ENCODE measurements around the gene GALNTL6.

GALNTL6 gene

DNA sequence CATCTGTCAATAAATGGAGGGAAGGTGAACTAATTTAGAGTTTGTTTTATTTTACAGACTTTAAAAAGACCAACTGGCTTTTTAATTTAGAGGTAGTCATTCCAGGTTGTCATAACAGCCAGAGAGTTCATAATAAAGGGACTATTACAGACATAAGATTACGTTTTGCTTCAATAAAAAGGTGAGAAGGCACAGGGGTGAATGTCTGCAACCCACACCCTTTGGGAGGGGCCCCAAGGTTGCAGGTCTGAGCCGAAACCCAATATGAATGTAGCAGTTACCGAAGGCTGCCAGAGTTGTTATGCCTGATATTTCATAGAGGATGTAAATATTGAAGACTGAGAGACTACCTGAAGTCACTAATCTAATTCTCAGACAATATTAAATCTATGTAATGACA is 1025.7 kb downstream of the GALNTL6 start:
- intact Hi-C loops (cut with micrococcal nuclease) = loop anchor here (10.0 kb wide), 1 partner anchor 634 kb away; no protein-coding TSS in a partner anchor
- no peak overlapping the region for H3K27ac Mint-ChIP-seq
- no peaks in the 10 kb centered on the region for H3K36me3 Mint-ChIP-seq (ENCODE audit: low read depth)
- peaks cover 6% of the 10 kb centered on the region for H3K4me1 Mint-ChIP-seq (ENCODE audit: low read depth)
- no peaks in the 10 kb centered on the region for H3K27me3 Mint-ChIP-seq
- H3K4me3 Mint-ChIP-seq = no peak overlapping the region
- H3K9me3 Mint-ChIP-seq = no peaks in the 10 kb centered on the region

DNA sequence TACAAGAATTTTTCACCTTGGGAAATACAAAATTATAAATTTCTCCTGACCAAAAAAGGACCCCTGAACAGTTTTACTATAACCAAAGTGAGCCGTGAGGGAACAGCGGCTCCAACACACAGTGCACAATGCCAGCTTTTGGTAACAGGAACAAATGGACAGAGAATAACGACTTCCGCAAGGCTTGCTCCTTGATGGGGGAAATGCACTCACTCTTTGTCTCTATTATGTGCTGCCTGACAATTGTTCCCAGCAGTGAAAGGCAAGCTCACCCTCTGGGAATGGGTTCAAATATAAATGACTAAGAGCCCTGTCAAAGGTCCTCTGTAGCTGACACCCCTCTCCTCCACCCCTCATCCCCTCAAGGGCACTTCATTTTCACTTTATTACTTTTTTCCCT is 1029.6 kb downstream of the GALNTL6 start:
- intact Hi-C loops (cut with micrococcal nuclease) = no loop called here
- Mint-ChIP-seq H3K27ac (no peak overlapping the region), H3K9me3 (no peaks in the 10 kb centered on the region), H3K27me3 (no peaks in the 10 kb centered on the region), H3K36me3 (ENCODE audit: low read depth) (no peaks in the 10 kb centered on the region), H3K4me1 (ENCODE audit: low read depth) (peaks cover 6% of the 10 kb centered on the region), H3K4me3 (no peak overlapping the region)

DNA sequence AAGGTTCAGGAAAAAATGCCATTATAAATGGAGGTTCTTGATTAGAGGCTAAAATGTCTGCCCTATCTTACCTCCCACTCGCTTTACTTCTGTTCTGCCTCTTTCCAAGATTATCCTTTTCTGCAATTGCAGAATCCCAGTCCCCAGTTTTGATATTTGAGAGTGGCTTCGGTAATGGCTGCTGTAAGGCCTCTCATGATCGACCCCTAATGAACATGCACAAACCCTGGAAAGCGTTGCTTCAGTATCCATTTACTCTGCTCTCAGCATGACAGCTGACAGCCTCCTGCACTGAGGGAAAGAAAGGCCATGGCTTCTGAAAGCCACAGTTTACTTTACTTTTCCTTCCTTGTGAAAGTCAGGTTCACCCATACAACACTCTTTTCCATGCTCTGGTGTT is 1030.0 kb downstream of the GALNTL6 start:
- H3K27ac Mint-ChIP-seq = no peak overlapping the region
- intact Hi-C loops (cut with micrococcal nuclease) = no loop called here
- peaks cover 6% of the 10 kb centered on the region for H3K4me1 Mint-ChIP-seq (ENCODE audit: low read depth)
- no peak overlapping the region for H3K4me3 Mint-ChIP-seq
- no peaks in the 10 kb centered on the region for H3K36me3 Mint-ChIP-seq (ENCODE audit: low read depth)
- no peaks in the 10 kb centered on the region for H3K9me3 Mint-ChIP-seq
- no peaks in the 10 kb centered on the region for H3K27me3 Mint-ChIP-seq

DNA sequence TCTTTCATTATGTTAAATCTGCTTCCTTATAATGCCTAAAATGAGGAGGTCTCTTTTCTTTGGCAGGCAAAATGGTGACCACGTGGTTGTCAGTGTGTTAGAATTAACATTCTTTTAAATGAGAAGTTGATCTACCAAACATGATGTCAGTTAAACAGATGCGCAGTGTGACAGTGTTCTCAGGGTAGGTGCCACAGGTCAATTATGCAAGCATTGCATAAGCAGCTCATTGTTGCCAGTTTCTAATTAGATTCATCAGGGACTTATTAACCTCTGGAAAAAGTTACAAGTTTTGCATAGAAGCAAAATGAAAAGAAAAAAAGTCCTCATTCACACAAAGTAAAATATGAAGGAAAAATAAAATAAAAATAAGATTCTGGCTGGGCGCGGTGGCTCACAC is 1031.4 kb downstream of the GALNTL6 start:
- Mint-ChIP-seq H3K9me3 (no peaks in the 10 kb centered on the region), H3K27ac (no peak overlapping the region), H3K4me1 (ENCODE audit: low read depth) (peaks cover 6% of the 10 kb centered on the region), H3K27me3 (no peaks in the 10 kb centered on the region), H3K4me3 (no peak overlapping the region), H3K36me3 (ENCODE audit: low read depth) (no peaks in the 10 kb centered on the region)
- intact Hi-C loops (cut with micrococcal nuclease) = no loop called here

DNA sequence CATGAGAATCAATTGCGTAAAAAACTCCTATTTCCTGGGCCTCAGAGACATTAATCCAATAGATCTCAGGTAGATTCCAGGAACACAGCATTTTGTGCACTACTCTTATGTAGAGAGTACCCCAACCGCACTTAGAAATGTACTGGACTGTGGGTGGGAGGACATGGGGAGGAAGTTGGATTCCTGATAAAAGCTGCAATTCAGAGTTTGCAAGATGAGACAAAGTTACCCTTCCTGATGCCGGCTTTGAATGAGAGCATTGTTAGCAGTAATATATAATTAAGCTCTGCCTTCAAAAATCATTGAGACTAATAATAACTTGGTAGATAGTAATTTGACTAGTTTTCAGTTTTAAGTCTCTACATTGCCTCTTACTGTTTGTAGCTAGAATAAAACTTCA is 1032.1 kb downstream of the GALNTL6 start:
- intact Hi-C loops (cut with micrococcal nuclease) = no loop called here
- Mint-ChIP-seq H3K9me3 (no peaks in the 10 kb centered on the region), H3K27ac (no peak overlapping the region), H3K27me3 (no peaks in the 10 kb centered on the region), H3K4me1 (ENCODE audit: low read depth) (peaks cover 3% of the 10 kb centered on the region), H3K4me3 (no peak overlapping the region), H3K36me3 (ENCODE audit: low read depth) (no peaks in the 10 kb centered on the region)

DNA sequence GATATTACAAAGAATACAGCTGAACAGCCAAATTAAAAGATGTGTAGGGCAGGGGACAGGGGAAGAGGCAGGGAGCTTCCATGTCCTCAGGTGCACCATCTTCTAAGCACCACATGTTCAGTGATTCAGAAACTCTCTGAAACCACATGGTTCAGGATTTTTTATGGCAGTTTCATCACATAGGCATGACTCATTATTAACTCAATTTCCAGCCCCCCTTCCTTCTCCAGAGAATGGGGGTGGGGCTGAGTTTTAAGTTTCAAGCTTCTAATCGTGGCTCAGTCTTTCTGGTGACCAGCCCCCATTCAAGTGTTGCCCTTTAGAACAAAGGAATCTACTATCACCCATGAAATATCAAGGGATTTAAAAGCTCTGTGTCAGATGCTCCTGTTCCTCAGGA is 1037.6 kb downstream of the GALNTL6 start:
- H3K9me3 Mint-ChIP-seq = peaks cover 9% of the 10 kb centered on the region
- no peak overlapping the region for H3K27ac Mint-ChIP-seq
- intact Hi-C loops (cut with micrococcal nuclease) = no loop called here
- no peaks in the 10 kb centered on the region for H3K27me3 Mint-ChIP-seq
- H3K36me3 Mint-ChIP-seq (ENCODE audit: low read depth) = no peaks in the 10 kb centered on the region
- H3K4me3 Mint-ChIP-seq = no peak overlapping the region
- H3K4me1 Mint-ChIP-seq (ENCODE audit: low read depth) = no peaks in the 10 kb centered on the region

DNA sequence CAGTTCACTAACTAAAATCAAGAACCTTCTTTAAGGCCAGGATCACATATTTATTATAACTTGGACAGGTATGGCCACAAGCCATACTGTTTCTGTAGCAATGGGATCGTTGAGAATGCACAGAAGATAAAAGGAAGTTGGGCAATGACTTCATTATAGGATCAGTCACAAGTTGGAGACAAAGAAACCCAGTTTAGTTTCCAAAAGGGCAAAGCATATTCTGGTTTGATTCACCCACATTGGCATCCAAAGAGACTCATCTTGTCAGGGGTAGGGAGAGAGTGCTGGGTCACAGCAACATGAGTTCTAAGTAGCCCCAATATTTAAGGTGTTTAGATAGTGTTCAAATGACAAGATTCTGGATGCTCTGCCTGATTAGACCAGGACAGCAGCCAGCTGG is 1038.3 kb downstream of the GALNTL6 start:
- H3K4me1 Mint-ChIP-seq (ENCODE audit: low read depth) = no peaks in the 10 kb centered on the region

DNA sequence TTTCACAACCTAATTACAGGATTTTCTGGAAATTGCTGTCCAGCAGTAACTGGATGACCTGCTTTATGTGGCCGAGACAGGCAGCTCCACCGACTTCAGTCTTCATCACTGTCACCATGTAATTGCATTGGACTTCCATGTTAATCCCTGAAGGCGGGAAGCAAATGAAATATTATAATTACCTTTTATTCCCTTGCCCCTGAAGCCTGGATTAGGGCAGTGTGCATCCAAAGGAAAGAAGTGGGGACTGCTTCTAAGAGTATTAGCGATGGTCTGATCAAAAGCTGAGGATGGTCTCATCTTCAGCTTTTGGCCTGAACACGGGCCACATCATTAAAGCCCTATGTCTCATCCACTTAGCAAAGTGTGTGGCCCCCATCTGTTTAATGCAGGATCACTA is 1043.8 kb downstream of the GALNTL6 start:
- H3K27ac Mint-ChIP-seq = no peak overlapping the region
- no peaks in the 10 kb centered on the region for H3K36me3 Mint-ChIP-seq (ENCODE audit: low read depth)
- no peaks in the 10 kb centered on the region for H3K27me3 Mint-ChIP-seq
- H3K9me3 Mint-ChIP-seq = peaks cover 11% of the 10 kb centered on the region
- no peaks in the 10 kb centered on the region for H3K4me1 Mint-ChIP-seq (ENCODE audit: low read depth)
- intact Hi-C loops (cut with micrococcal nuclease) = no loop called here
- no peak overlapping the region for H3K4me3 Mint-ChIP-seq

More for the DNA sequence above, 1038.3 kb downstream of the GALNTL6 start:
- Mint-ChIP-seq H3K4me3 (no peak overlapping the region), H3K9me3 (peaks cover 9% of the 10 kb centered on the region), H3K36me3 (ENCODE audit: low read depth) (no peaks in the 10 kb centered on the region), H3K27ac (no peak overlapping the region), H3K27me3 (no peaks in the 10 kb centered on the region)
- intact Hi-C loops (cut with micrococcal nuclease) = no loop called here

DNA sequence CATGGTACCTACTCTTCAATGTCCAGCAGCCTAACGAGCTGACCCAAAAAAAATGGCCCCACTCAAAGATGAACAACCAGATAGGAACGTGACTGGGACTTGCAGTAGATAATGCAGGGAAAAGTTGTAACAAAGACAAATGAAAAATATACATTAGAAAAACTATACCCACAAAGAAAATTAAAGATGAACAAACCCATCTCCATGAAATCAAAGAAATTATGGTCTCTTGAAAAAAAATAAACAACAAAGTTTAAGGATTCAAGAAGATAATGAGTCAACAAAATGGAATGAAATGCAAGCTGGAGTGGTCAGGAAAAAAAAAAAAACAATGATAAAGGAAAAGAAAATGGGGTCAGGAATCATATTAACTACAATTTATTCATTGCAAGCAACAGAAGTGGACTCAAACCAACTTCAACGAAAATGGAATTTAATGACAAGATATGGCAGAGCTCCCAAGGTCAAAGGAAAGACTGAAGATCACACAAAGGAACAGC is 1045.6 kb downstream of the GALNTL6 start:
- Mint-ChIP-seq H3K4me3 (no peak overlapping the region), H3K9me3 (peaks cover 20% of the 10 kb centered on the region), H3K4me1 (ENCODE audit: low read depth) (no peaks in the 10 kb centered on the region), H3K36me3 (ENCODE audit: low read depth) (no peaks in the 10 kb centered on the region), H3K27ac (no peak overlapping the region), H3K27me3 (no peaks in the 10 kb centered on the region)
- intact Hi-C loops (cut with micrococcal nuclease) = no loop called here

DNA sequence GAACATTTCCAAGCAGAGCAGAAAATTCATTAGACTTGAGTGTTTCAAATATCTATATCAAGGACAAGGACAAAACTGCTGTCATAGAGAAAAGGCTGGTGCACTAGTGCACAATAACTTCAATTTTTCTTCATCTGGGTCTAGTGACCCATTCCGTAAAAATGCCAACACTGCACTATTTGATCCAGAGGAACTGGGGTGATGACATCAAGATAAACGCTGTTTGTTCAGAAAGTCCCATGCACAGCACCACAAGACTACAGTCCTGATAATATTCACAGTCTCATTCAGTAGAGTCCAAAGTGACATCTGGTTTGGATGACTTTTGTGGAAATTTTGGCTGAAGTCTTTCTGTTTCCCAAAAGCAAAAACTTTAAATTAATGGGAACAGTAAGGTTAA is 1051.9 kb downstream of the GALNTL6 start:
- Mint-ChIP-seq H3K4me3 (no peak overlapping the region), H3K27ac (no peak overlapping the region), H3K4me1 (ENCODE audit: low read depth) (no peaks in the 10 kb centered on the region), H3K36me3 (ENCODE audit: low read depth) (no peaks in the 10 kb centered on the region), H3K9me3 (peaks cover 26% of the 10 kb centered on the region), H3K27me3 (no peaks in the 10 kb centered on the region)
- intact Hi-C loops (cut with micrococcal nuclease) = no loop called here

DNA sequence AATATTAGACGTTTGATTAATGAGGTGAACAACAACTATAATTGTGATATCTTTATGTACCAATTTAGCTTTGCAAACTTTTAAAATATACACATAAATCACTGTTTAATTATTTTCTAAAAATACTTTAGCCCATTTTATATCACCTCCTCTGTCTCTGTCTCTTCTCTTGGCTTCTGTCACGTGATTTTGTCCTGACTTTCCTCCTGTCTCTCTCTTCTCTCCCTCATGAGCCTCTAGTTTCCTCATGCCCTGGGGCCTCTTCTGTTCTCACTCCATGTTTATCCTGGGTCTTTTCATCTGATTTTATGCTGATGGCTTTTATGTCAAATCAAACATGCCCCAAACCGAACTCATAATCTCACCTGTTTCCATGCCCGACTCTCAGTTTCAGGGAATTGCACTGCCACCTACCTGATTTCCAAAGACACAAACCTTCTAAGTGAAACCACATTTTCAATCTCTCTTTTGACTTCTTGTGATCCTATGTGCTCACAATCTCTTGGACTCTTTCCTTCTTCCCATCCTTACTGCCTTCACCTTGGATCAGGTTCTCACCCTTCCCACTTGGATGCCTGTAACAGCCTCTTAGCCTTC is 1052.4 kb downstream of the GALNTL6 start:
- Mint-ChIP-seq H3K4me1 (ENCODE audit: low read depth) (no peaks in the 10 kb centered on the region), H3K4me3 (no peak overlapping the region), H3K27me3 (no peaks in the 10 kb centered on the region), H3K9me3 (peaks cover 26% of the 10 kb centered on the region), H3K27ac (no peak overlapping the region), H3K36me3 (ENCODE audit: low read depth) (no peaks in the 10 kb centered on the region)
- intact Hi-C loops (cut with micrococcal nuclease) = no loop called here

DNA sequence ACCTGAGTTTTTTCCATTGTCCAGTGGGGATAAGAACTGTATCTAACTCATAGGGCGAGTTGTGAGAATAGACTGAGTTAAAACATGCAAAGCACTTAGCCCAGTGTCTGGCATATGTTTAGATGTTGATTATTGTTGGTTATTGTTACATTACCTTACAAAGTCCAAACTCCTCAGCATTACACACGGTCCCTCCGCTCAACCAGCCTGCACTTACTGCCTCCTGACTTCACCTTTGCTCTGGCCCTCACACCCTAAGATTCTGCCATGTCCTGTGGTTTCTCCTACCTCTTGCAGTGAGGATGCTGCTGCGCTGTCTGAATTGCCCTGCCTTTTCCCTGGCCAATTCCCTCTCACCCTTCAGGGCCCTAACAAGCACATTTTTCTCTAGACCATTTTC is 1053.2 kb downstream of the GALNTL6 start:
- intact Hi-C loops (cut with micrococcal nuclease) = no loop called here
- no peaks in the 10 kb centered on the region for H3K36me3 Mint-ChIP-seq (ENCODE audit: low read depth)
- no peaks in the 10 kb centered on the region for H3K27me3 Mint-ChIP-seq
- H3K27ac Mint-ChIP-seq = no peak overlapping the region
- H3K4me1 Mint-ChIP-seq (ENCODE audit: low read depth) = no peaks in the 10 kb centered on the region
- H3K4me3 Mint-ChIP-seq = no peak overlapping the region
- H3K9me3 Mint-ChIP-seq = peaks cover 26% of the 10 kb centered on the region

DNA sequence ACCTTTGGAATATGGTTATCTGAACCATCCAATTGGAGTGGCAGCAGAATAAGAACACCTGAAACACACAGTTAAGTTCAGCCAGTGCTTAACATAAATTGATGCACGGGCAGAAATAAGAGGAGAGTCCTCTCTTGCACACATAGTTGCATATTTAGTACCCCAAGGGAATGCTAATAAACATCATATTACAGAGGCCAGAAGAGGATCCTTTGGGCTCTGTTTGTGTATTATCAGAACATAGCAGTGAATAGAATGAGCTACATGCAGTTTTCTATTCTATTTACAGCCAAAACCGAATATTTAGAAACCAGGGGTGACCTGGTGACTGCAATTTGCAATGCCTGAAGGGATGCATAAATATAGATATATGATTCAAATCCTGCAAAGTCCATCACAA is 1054.6 kb downstream of the GALNTL6 start:
- Mint-ChIP-seq H3K4me3 (no peak overlapping the region), H3K27me3 (peaks cover 1% of the 10 kb centered on the region), H3K9me3 (peaks cover 14% of the 10 kb centered on the region), H3K36me3 (ENCODE audit: low read depth) (no peaks in the 10 kb centered on the region), H3K27ac (no peak overlapping the region), H3K4me1 (ENCODE audit: low read depth) (no peaks in the 10 kb centered on the region)
- intact Hi-C loops (cut with micrococcal nuclease) = no loop called here

DNA sequence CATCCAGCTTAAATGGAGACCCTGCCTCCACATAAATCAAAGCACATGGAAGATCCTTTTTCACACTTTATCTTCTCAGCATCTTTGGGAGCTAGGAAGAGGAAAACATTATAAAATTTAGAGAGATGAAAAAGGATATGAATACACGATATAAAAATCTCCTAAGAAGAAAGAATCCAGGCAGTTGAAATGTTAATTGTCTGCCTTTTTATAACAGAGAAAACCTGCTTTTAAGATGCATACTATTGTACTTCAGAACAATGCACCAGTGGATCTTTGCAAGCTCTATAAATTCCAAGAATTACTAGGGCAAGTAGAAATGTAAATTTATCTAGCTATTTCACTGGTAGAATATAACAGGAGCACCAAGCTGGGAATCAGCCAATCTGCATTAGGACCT is 1055.1 kb downstream of the GALNTL6 start:
- intact Hi-C loops (cut with micrococcal nuclease) = no loop called here
- Mint-ChIP-seq H3K4me3 (no peak overlapping the region), H3K27me3 (peaks cover 2% of the 10 kb centered on the region), H3K36me3 (ENCODE audit: low read depth) (no peaks in the 10 kb centered on the region), H3K27ac (no peak overlapping the region), H3K9me3 (peaks cover 11% of the 10 kb centered on the region), H3K4me1 (ENCODE audit: low read depth) (no peaks in the 10 kb centered on the region)

DNA sequence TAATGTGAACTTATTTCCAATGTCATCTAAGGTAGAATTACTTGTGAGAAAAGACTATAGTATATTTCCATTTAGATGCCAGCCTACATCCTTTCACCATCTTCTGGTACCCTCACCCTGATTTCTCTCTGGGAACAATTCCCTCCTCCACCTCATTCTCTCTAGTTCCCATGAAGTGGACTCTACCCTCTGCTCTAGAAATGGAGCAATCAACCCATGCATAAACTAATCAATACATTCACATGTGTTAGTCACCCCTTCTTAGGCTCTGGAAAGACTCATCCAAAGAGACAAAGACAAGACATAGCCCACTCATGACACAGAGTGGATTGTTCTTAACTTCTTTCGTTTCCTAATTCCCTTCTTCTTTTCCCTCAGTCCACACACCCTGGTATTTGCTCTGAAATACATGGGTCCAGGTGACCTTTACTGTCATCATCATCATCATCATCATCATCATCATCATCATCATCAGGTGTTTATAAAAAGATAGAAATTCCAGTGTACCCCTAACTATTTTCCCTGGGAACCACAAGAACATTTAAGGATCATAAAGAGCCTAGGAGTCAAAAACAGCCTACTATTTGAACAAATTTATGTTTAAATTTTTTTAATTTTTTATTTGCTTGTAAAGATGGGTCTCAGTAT is 1056.5 kb downstream of the GALNTL6 start:
- Mint-ChIP-seq H3K36me3 (ENCODE audit: low read depth) (no peaks in the 10 kb centered on the region), H3K4me1 (ENCODE audit: low read depth) (no peaks in the 10 kb centered on the region), H3K9me3 (no peaks in the 10 kb centered on the region), H3K4me3 (no peak overlapping the region), H3K27ac (no peak overlapping the region), H3K27me3 (peaks cover 2% of the 10 kb centered on the region)
- intact Hi-C loops (cut with micrococcal nuclease) = no loop called here
